ENCODE data around the gene SLC27A4. TPM values are rescaled to one million over a fixed set of nuclear protein-coding genes. Genes with fewer than 3 reads are reported as not detected.

The SLC27A4 gene
- total and polyA plus RNA-seq, 2 of the 13 experiments (the other 11 are each of a cell fraction or from before 2014, with no cell fraction given), result 10.6 to 18.8 TPM

DNA sequence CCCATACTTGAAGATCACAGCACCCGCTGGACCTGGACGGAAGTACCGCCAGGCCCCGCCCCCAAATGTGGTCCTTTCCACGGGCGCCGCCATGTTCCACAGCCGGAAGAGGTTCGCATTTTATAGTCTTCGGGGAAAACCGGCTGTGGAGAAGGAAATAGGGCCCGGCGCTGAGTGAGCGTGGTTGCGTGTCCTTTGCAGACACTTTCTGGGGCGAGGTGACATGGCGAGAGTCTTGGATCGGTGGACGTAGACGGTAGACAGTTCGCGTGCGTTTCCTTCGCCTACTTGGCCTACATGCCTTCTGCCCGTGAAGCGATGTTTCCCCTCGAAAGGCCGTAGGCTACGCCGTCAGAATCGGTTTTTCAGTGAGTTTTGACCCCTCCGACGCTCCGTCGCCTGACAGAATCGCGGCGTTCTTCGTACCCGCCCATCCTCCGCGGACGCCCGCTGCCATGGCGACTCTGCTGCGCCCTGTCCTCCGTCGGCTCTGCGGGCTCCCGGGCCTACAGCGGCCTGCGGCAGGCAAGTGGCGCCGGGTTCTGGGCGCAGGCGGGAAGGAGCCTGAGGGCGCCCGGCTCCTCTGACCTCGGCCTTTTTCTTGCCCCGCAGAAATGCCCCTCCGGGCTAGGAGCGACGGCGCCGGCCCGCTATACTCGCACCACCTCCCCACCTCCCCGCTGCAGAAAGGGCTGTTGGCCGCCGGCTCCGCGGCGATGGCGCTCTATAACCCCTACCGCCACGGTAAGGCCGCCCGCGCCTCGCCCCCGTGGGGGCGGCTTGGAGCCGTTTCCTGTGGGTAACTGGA lies 17.7 kb upstream of the SLC27A4 start, which contains the start of the genes COQ4 and TRUB2 (continued):
- 0 out of 2 replicates have a peak, but pooled peaks have one; percentile 19 for TF ChIP-seq RFX5 (IDR thresholded peaks at IDR 0.05; ENCODE audit: low read depth, low read length)
- TF ChIP-seq ZNF556 (CRISPR knock-in tag; IDR thresholded peaks at IDR 0.05; ENCODE audit: borderline replicate concordance), result peak; percentile 95
- TF ChIP-seq ZNF703 (CRISPR knock-in tag; IDR thresholded peaks at IDR 0.05; ENCODE audit: borderline replicate concordance), result no peak
- TF ChIP-seq GTF2F1 (IDR thresholded peaks at IDR 0.05; ENCODE audit: low read length), result no peak
- TF ChIP-seq CEBPB (IDR thresholded peaks at IDR 0.05; ENCODE audit: borderline replicate concordance, low read depth, low read length), result no peak
- TF ChIP-seq ZNF850 (CRISPR knock-in tag; conservative IDR thresholded peaks at IDR 0.05), result peak; percentile 82; the same call in 1 of the 2 replicates
- no peak for TF ChIP-seq FOSL1 (CRISPR knock-in tag; IDR thresholded peaks at IDR 0.05; ENCODE audit: borderline replicate concordance)
- TF ChIP-seq NFATC3 (CRISPR knock-in tag; IDR thresholded peaks at IDR 0.05), result 0 out of 2 replicates have a peak, but pooled peaks have one; percentile 20
- TF ChIP-seq ZNF747 (CRISPR knock-in tag; IDR thresholded peaks at IDR 0.05; ENCODE audit: borderline replicate concordance), result peak; percentile 93; the same call in 1 of the 2 replicates
- peak; percentile 60; the same call in 1 of the 2 replicates for TF ChIP-seq ZNF749 (CRISPR knock-in tag; IDR thresholded peaks at IDR 0.05; ENCODE audit: borderline replicate concordance)
- TF ChIP-seq NCOA5 (CRISPR knock-in tag; IDR thresholded peaks at IDR 0.05), result no peak
- TF ChIP-seq, protein P1, sequence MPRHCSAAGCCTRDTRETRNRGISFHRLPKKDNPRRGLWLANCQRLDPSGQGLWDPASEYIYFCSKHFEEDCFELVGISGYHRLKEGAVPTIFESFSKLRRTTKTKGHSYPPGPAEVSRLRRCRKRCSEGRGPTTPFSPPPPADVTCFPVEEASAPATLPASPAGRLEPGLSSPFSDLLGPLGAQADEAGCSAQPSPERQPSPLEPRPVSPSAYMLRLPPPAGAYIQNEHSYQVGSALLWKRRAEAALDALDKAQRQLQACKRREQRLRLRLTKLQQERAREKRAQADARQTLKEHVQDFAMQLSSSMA (CRISPR knock-in tag; IDR thresholded peaks at IDR 0.05), result no peak
- TF ChIP-seq TBX2 (CRISPR knock-in tag; IDR thresholded peaks at IDR 0.05; ENCODE audit: borderline replicate concordance), result peak; percentile 87
- no peak for TF ChIP-seq NFE2 (CRISPR knock-in tag; IDR thresholded peaks at IDR 0.05)
- 0 out of 2 replicates have a peak, but pooled peaks have one; percentile 12 for TF ChIP-seq ZNF629 (CRISPR knock-in tag; conservative IDR thresholded peaks at IDR 0.05)
- peak; percentile 95 for TF ChIP-seq YEATS2 (CRISPR knock-in tag; IDR thresholded peaks at IDR 0.05; ENCODE audit: borderline replicate concordance)
- TF ChIP-seq DPF2 (CRISPR knock-in tag; IDR thresholded peaks at IDR 0.05; ENCODE audit: borderline replicate concordance, low read depth), result no peak
- no peak for TF ChIP-seq FIP1L1 (IDR thresholded peaks at IDR 0.05; ENCODE audit: borderline replicate concordance, insufficient read depth, low read depth, low read length)
- no peak; the same call in 1 of the 2 replicates for TF ChIP-seq TGIF2 (CRISPR knock-in tag; IDR thresholded peaks at IDR 0.05)
- 0 out of 2 replicates have a peak, but pooled peaks have one; percentile 43 for TF ChIP-seq TBP (CRISPR knock-in tag; IDR thresholded peaks at IDR 0.05)
- TF ChIP-seq PITX1 (CRISPR knock-in tag; IDR thresholded peaks at IDR 0.05), result peak; percentile 64
- TF ChIP-seq ZNF598 (CRISPR knock-in tag; IDR thresholded peaks at IDR 0.05; ENCODE audit: borderline replicate concordance), result 0 out of 2 replicates have a peak, but pooled peaks have one; percentile 43
- peak; percentile 36 for TF ChIP-seq ZSCAN12 (CRISPR knock-in tag; IDR thresholded peaks at IDR 0.05)
- peak; percentile 90 for TF ChIP-seq SIN3B (IDR thresholded peaks at IDR 0.05; ENCODE audit: low read length)
- TF ChIP-seq PTBP1 (IDR thresholded peaks at IDR 0.05; ENCODE audit: low read depth, low read length, poor library complexity, severe bottlenecking), result peak; percentile 24
- peak; percentile 26; the same call in 1 of the 2 replicates for TF ChIP-seq ATF7-NPFF (CRISPR knock-in tag; IDR thresholded peaks at IDR 0.05; ENCODE audit: low read depth)
- no peak for TF ChIP-seq CBX1 (IDR thresholded peaks at IDR 0.05; ENCODE audit: low read depth)
